GM12878 (cell line): ENCODE data around the gene MYO7B. TPM values are rescaled to one million over a fixed set of nuclear protein-coding genes. Genes with fewer than 3 reads are reported as not detected.

ENCODE experiments used
- ATAC-seq: fragments of 200-7000 bp; cut with Tn5 transposase; 3 replicates; pipeline ENCODE4 v1.9.1; 2020; ENCODE audit warnings: mild to moderate bottlenecking, moderate library complexity
- BruUV-seq: library from RNA; stranded (reverse); fragments of 400-500 nt; replicated peaks from 2 replicates; lab custom pipeline; 2021; lab: Mats Ljungman, UMichigan
- CTCF ChIA-PET: fragments of 300-600 bp; sonication (Branson Sonifier 250); formaldehyde crosslinking; extraction: SDS; loops from one replicate; lab custom pipeline; 2021; ENCODE audit warnings: inconsistent platforms; lab: Yijun Ruan, JAX
- POLR2A ChIA-PET: fragments of 350-600 bp; formaldehyde crosslinking; extraction: SDS; loops from one replicate; lab custom pipeline; 2021; ENCODE audit warnings: inconsistent platforms; lab: Charles Lee
- RAD21 ChIA-PET: fragments of 300-600 bp; sonication (Branson Sonifier 250); formaldehyde crosslinking; loops from one replicate; lab custom pipeline; 2023; ENCODE audit warnings: antibody characterized with exemption; ENCODE audit not compliant: unreplicated experiment; lab: Charles Lee
- SMC1A ChIA-PET: fragments of 300-600 bp; sonication (Branson Sonifier 250); formaldehyde crosslinking; loops from one replicate; lab custom pipeline; 2023; ENCODE audit not compliant: unreplicated experiment, uncharacterized antibody; lab: Charles Lee
- DNase-seq: peaks from one replicate; pipeline ENCODE4 v3.0.0-alpha.2; 2011; ENCODE audit warnings: low read depth, low spot score
- FAIRE-seq: peaks from 3 replicates; lab custom pipeline; 2011; peaks lifted over from hg19 to GRCh38; lab: Jason Lieb, UNC
- H2AFZ ChIP-seq: 2 replicates; pipeline ENCODE4 v1.6.0; 2011; ENCODE audit warnings: low read depth, low read length, control low read depth; ENCODE audit not compliant: control insufficient read depth
- H3K27ac ChIP-seq: 2 replicates; pipeline ENCODE4 v1.5.1; 2011; ENCODE audit warnings: control low read depth; ENCODE audit not compliant: control insufficient read depth, insufficient read depth
- H3K27me3 ChIP-seq, 2 experiments: replicated peaks in 1 of 2; 2 replicates each; pipeline versions ENCODE4 v1.6.0 to v1.6.1; 2011; ENCODE audit warnings: low read length in 1 of 2; ENCODE audit not compliant: control insufficient read depth in 2 of 2, insufficient read depth in 2 of 2
- H3K36me3 ChIP-seq, 2 experiments: 2 replicates each; pipeline ENCODE4 v1.5.1; 2011; ENCODE audit warnings: low read length in 1 of 2; ENCODE audit not compliant: control insufficient read depth in 2 of 2, insufficient read depth in 2 of 2
- H3K4me1 ChIP-seq: 2 replicates; pipeline ENCODE4 v1.6.1; 2011; ENCODE audit warnings: mild to moderate bottlenecking, low read length, moderate library complexity, mixed read lengths; ENCODE audit not compliant: control insufficient read depth, insufficient read depth
- H3K4me2 ChIP-seq: 2 replicates; pipeline ENCODE4 v1.6.0; 2011; ENCODE audit warnings: control low read depth; ENCODE audit not compliant: control insufficient read depth, insufficient read depth
- H3K4me3 ChIP-seq: fragments of 200-600 bp; sonication (generic); 2 replicates; pipeline ENCODE4 v1.5.1; 2016
- H3K79me2 ChIP-seq: 2 replicates; pipeline ENCODE4 v1.6.0; 2011; ENCODE audit warnings: low read length; ENCODE audit not compliant: control insufficient read depth, insufficient read depth
- H3K9ac ChIP-seq: 2 replicates; pipeline ENCODE4 v1.8.0; 2011; ENCODE audit warnings: low read length, control low read depth, mixed read lengths; ENCODE audit not compliant: control insufficient read depth, insufficient read depth
- H3K9me3 ChIP-seq: replicated peaks from 3 replicates; pipeline ENCODE4 v1.5.1; 2011; ENCODE audit warnings: mild to moderate bottlenecking, low read length; ENCODE audit not compliant: control insufficient read depth, insufficient read depth
- H4K20me1 ChIP-seq: 2 replicates; pipeline ENCODE4 v1.6.0; 2011; ENCODE audit not compliant: control insufficient read depth, insufficient read depth
- JUND ChIP-seq: IDR thresholded peaks from 2 replicates; pipeline ENCODE4 v1.6.1; 2012; ENCODE audit warnings: low read depth, mild to moderate bottlenecking, low read length, improper control_type of control experiment, moderate library complexity
- RAD51 ChIP-seq: fragments of 450-650 bp; IDR thresholded peaks from 2 replicates; pipeline ENCODE4 v1.6.1; 2016; ENCODE audit warnings: moderate library complexity, mild to moderate bottlenecking, inconsistent platforms
- SP1 ChIP-seq: IDR thresholded peaks from one replicate; pipeline ENCODE4 v1.6.1; 2011; ENCODE audit warnings: low read depth, low read length
- ZNF217 ChIP-seq: fragments of 450-650 bp; IDR thresholded peaks from 2 replicates; pipeline ENCODE4 v1.6.1; 2017; ENCODE audit warnings: antibody characterized with exemption, mild to moderate bottlenecking
- WGBS: methylation state at CpG from one replicate; pipeline ENCODE4 v1.1.6; 2016; ENCODE audit warnings: low lambda C conversion rate; ENCODE audit not compliant: insufficient replicate concordance, insufficient coverage; ENCODE audit errors: missing lambda C conversion rate; 5-methylcytosine and 5-hydroxymethylcytosine counted together
- in situ Hi-C: fragments of 300-500 bp; cut with MboI; formaldehyde crosslinking; loops from 9 replicates; pipeline ENCODE4 v1.14.3; 2018; ENCODE audit warnings: mixed read lengths
- intact Hi-C: fragments of 100-400 bp; cut with micrococcal nuclease; formaldehyde crosslinking; loops from one replicate; pipeline ENCODE4 v1.14.2; 2022; ENCODE audit not compliant: unreplicated experiment
- polyA plus RNA-seq, 11 experiments: library from polyadenylated mRNA; depleted of rRNA in 4 of 11; unstranded in 6 of 11; stranded (reverse) in 5 of 11; fragments of >200 nt; fragmentation: Nextera tagmentation in 4 of 11; fragmentation: Illumina TruSeq in 1 of 11; extraction: Ambion mirVana in 4 of 11; extraction: Trizol in 1 of 11; gene quantifications; 1 replicate in 1 of 11; 2 replicates in 10 of 11; pipeline versions ENCODE4 v1.2.1 to v1.2.3, GENCODE V29; 2011 to 2016; ENCODE audit warnings: inconsistent platforms in 2 of 11, missing spikeins in 2 of 11, low read depth in 1 of 11
- total RNA-seq, 4 experiments: library from RNA; depleted of rRNA in 3 of 4; stranded (reverse); fragments of >200 nt in 3 of 4; fragmentation: Illumina TruSeq in 1 of 4; extraction: Trizol in 1 of 4; gene quantifications; 2 replicates each; pipeline versions ENCODE4 v1.2.1 to v1.2.3, GENCODE V29; 2013 to 2021
- TF ChIP-seq, protein P1 (sequence below): IDR thresholded peaks from 2 replicates; pipeline ENCODE4 v1.6.1; 2011; ENCODE audit warnings: borderline replicate concordance, low read depth, mild to moderate bottlenecking, moderate library complexity, low read length; ENCODE audit not compliant: insufficient read depth, poor library complexity, severe bottlenecking

MYO7B gene
- total and polyA plus RNA-seq, 10 of the 15 experiments (the other 5 are each of a cell fraction or from before 2014, with no cell fraction given), result 0.08 to 4.8 (median 1.2) TPM

DNA sequence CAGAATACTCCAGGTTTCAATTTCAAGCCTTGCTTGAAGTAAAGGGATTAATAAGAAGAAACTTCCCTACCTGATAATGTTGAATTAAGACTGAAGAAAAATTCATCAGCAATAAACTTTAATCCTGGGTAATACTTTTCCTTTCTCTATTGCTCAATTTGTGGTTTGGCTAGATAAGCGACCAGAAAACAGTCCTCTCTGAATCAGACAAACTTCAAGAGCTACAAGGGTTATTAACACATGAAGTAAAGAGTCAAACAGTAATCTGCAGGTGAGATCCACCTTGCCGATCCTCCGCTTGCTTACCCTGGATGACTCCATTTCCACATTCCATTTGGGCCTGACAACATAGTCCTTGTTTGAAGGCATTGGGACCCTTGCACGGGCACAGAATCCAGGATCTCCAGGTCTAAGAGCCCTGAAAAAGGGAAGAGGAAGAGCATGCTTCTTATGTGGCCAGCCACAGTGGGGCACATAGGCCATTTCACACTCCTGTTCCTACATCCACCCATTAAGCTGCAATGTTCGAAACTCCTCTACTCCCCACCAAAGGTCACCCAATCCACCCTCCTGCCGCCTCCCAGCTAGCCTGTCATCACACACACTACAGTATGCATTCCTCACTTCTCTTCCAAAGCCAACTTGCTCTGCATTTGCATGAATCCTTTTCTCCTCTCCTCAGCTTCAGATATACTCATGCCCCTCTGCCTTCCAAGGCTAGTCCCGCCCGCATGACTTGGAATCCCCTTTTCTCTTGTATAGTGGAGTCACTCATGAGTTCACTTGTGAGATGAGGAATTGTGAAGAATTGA lies 49.0 kb upstream of the MYO7B start:
- H3K79me2 ChIP-seq, result no peaks in the 10 kb centered on the region
- no peaks in the 10 kb centered on the region for H3K4me1 ChIP-seq
- FAIRE-seq (no peak), ATAC-seq (no peak), DNase-seq (no peak)
- ChIA-PET CTCF (no interaction called here), POLR2A (no interaction called here), SMC1A (interaction anchor here (0.7 to 1.1 kb wide), 2 partner anchors 10 to 24 kb away, joined by 3 to 7 read pairs; no protein-coding TSS in a partner anchor), RAD21 (no interaction called here)
- H3K36me3 ChIP-seq, result peaks cover 21 to 26% of the 10 kb centered on the region in 2 experiments
- 85% methylated on average over 8 of the region's 8 CpGs for WGBS
- no peak overlapping the region for H3K4me2 ChIP-seq
- no peaks in the 10 kb centered on the region for H4K20me1 ChIP-seq
- intact Hi-C loops (no loop called here), in situ Hi-C loops (no loop called here)
- H3K27me3 ChIP-seq, result no peaks in the 10 kb centered on the region
- no peak overlapping the region for H3K9ac ChIP-seq
- no peak overlapping the region for H3K4me3 ChIP-seq
- BruUV-seq, result no TSS peak
- no peaks in the 10 kb centered on the region for H3K9me3 ChIP-seq
- H2AFZ ChIP-seq, result no peak overlapping the region
- H3K27ac ChIP-seq, result no peak overlapping the region
- TF ChIP-seq RAD51 (no peak), SP1 (no peak), ZNF217 (no peak), JUND (no peak)
- TF ChIP-seq, protein P1, sequence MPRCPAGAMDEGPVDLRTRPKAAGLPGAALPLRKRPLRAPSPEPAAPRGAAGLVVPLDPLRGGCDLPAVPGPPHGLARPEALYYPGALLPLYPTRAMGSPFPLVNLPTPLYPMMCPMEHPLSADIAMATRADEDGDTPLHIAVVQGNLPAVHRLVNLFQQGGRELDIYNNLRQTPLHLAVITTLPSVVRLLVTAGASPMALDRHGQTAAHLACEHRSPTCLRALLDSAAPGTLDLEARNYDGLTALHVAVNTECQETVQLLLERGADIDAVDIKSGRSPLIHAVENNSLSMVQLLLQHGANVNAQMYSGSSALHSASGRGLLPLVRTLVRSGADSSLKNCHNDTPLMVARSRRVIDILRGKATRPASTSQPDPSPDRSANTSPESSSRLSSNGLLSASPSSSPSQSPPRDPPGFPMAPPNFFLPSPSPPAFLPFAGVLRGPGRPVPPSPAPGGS, result no peak
